IMR-90 (cell line): Measurements from ENCODE around the gene DSCAML1. TPM values are rescaled to one million over a fixed set of nuclear protein-coding genes. Genes with fewer than 3 reads are reported as not detected.

Experiments
- ATAC-seq: fragments of 200-7000 bp; cut with Tn5 transposase; 2 replicates; pipeline ENCODE4 v1.9.1; 2020; ENCODE audit warnings: low read depth, mild to moderate bottlenecking, moderate library complexity
- BruUV-seq: library from RNA; stranded (reverse); fragments of 400-500 nt; replicated peaks from 2 replicates; lab custom pipeline; 2021; lab: Mats Ljungman, UMichigan
- CTCF ChIA-PET: fragments of 300-600 bp; formaldehyde crosslinking; extraction: SDS; loops from one replicate; lab custom pipeline; 2021; ENCODE audit warnings: antibody characterized with exemption; lab: Yijun Ruan, JAX
- POLR2A ChIA-PET: fragments of 300-600 bp; sonication (Branson Sonifier 250); formaldehyde crosslinking; loops from one replicate; lab custom pipeline; 2022; ENCODE audit warnings: antibody characterized with exemption; ENCODE audit not compliant: unreplicated experiment; lab: Charles Lee
- DNase-seq: peaks from one replicate; pipeline ENCODE4 v3.0.0; 2013
- H2AFZ ChIP-seq: replicated peaks from 2 replicates; pipeline ENCODE3; 2013; ENCODE audit warnings: low read length, mild to moderate bottlenecking; ENCODE audit not compliant: poor library complexity
- H2AK5ac ChIP-seq: 2 replicates; pipeline ENCODE4 v1.6.1; 2013; ENCODE audit warnings: low read depth, low read length, inconsistent platforms
- H2AK9ac ChIP-seq: replicated peaks from 2 replicates; pipeline ENCODE3; 2013; ENCODE audit warnings: mild to moderate bottlenecking, low read depth, low read length, moderate library complexity; ENCODE audit not compliant: poor library complexity
- H2BK120ac ChIP-seq: 2 replicates; pipeline ENCODE4 v1.6.1; 2013; ENCODE audit warnings: low read depth, low read length, inconsistent platforms
- H2BK15ac ChIP-seq: 3 replicates; pipeline ENCODE4 v1.6.1; 2013; ENCODE audit warnings: low read depth, low read length, inconsistent platforms
- H2BK20ac ChIP-seq: 2 replicates; pipeline ENCODE4 v1.6.1; 2013; ENCODE audit warnings: low read depth, mild to moderate bottlenecking, inconsistent platforms, low read length, moderate library complexity
- H2BK5ac ChIP-seq: 2 replicates; pipeline ENCODE4 v1.6.1; 2013; ENCODE audit warnings: mild to moderate bottlenecking, low read depth, low read length, inconsistent platforms; ENCODE audit not compliant: poor library complexity, severe bottlenecking
- H3K14ac ChIP-seq: replicated peaks from 2 replicates; pipeline ENCODE4 v1.6.1; 2013; ENCODE audit warnings: low read depth, low read length, inconsistent platforms
- H3K18ac ChIP-seq: 2 replicates; pipeline ENCODE4 v1.6.1; 2013; ENCODE audit warnings: low read depth, low read length, control low read depth
- H3K23ac ChIP-seq: 2 replicates; pipeline ENCODE4 v1.6.1; 2013; ENCODE audit warnings: low read depth, low read length, inconsistent platforms
- H3K27ac ChIP-seq: 2 replicates; pipeline ENCODE4 v1.5.1; 2013; ENCODE audit warnings: mild to moderate bottlenecking, control low read depth, low read length; ENCODE audit not compliant: insufficient read depth
- H3K27me3 ChIP-seq: 2 replicates; pipeline ENCODE4 v1.6.1; 2013; ENCODE audit warnings: low read length; ENCODE audit not compliant: control insufficient read depth, insufficient read depth
- H3K36me3 ChIP-seq: 2 replicates; pipeline ENCODE4 v1.6.1; 2013; ENCODE audit warnings: low read length, mixed read lengths; ENCODE audit not compliant: control insufficient read depth, insufficient read depth
- H3K4ac ChIP-seq: 2 replicates; pipeline ENCODE4 v1.6.1; 2013; ENCODE audit warnings: low read depth, low read length, inconsistent platforms
- H3K4me1 ChIP-seq: 2 replicates; pipeline ENCODE4 v1.6.1; 2013; ENCODE audit warnings: low read length, mixed read lengths; ENCODE audit not compliant: control insufficient read depth, insufficient read depth
- H3K4me2 ChIP-seq: 2 replicates; pipeline ENCODE4 v1.6.1; 2013; ENCODE audit warnings: low read depth, mild to moderate bottlenecking, control low read depth, low read length, moderate library complexity
- H3K4me3 ChIP-seq: 2 replicates; pipeline ENCODE4 v1.5.1; 2013; ENCODE audit warnings: low read depth, mild to moderate bottlenecking, control low read depth, low read length, moderate library complexity; ENCODE audit not compliant: insufficient read depth
- H3K56ac ChIP-seq: 2 replicates; pipeline ENCODE4 v1.6.1; 2013; ENCODE audit warnings: low read length, inconsistent platforms; ENCODE audit not compliant: insufficient read depth; ENCODE audit errors: extremely low read depth
- H3K79me1 ChIP-seq, 2 experiments: 2 replicates each; pipeline ENCODE4 v1.6.1; 2013; ENCODE audit warnings: low read length in 2 of 2, inconsistent platforms in 1 of 2, low read depth in 1 of 2
- H3K9ac ChIP-seq: 2 replicates; pipeline ENCODE4 v1.6.1; 2013; ENCODE audit warnings: low read depth, low read length, control low read depth
- H3K9me1 ChIP-seq: 2 replicates; pipeline ENCODE4 v1.6.1; 2013; ENCODE audit warnings: low read length, inconsistent platforms; ENCODE audit not compliant: insufficient read depth
- H3K9me3 ChIP-seq: 2 replicates; pipeline ENCODE4 v1.6.1; 2013; ENCODE audit warnings: low read length; ENCODE audit not compliant: control insufficient read depth, insufficient read depth
- H4K20me1 ChIP-seq: 2 replicates; pipeline ENCODE4 v1.6.1; 2013; ENCODE audit warnings: low read length, inconsistent platforms; ENCODE audit not compliant: insufficient read depth
- H4K5ac ChIP-seq: 2 replicates; pipeline ENCODE4 v1.6.1; 2013; ENCODE audit warnings: mild to moderate bottlenecking, low read depth, low read length, control low read depth
- H4K8ac ChIP-seq, 2 experiments: 2 replicates each; pipeline ENCODE4 v1.6.1; 2013; ENCODE audit warnings: low read depth in 2 of 2, low read length in 2 of 2, control low read depth in 1 of 2, inconsistent platforms in 1 of 2
- H4K91ac ChIP-seq: 2 replicates; pipeline ENCODE4 v1.6.1; 2013; ENCODE audit warnings: low read depth, low read length, inconsistent platforms; ENCODE audit not compliant: insufficient read depth
- CEBPB ChIP-seq: IDR thresholded peaks from 2 replicates; pipeline ENCODE4 v1.6.1; 2012; ENCODE audit warnings: low read depth, low read length, improper control_type of control experiment
- CHD1 ChIP-seq: IDR thresholded peaks from 2 replicates; pipeline ENCODE4 v1.6.1; 2012; ENCODE audit warnings: low read depth, low read length, improper control_type of control experiment
- RFX5 ChIP-seq: IDR thresholded peaks from 2 replicates; pipeline ENCODE4 v1.8.0; 2012; ENCODE audit warnings: low read depth, mild to moderate bottlenecking, low read length, moderate library complexity
- WGBS, 2 experiments: methylation state at CpG; one replicate each; pipeline versions ENCODE4 v1.1.5 to v1.1.7; 2013; ENCODE audit warnings: missing lambda C conversion rate in 2 of 2; ENCODE audit not compliant: insufficient read length in 1 of 2; ENCODE audit errors: extremely low coverage in 2 of 2; 5-methylcytosine and 5-hydroxymethylcytosine counted together
- dilution Hi-C: fragments of 300-500 bp; cut with HindIII; formaldehyde crosslinking; loops from one replicate; pipeline ENCODE4 v1.14.3; 2018; ENCODE audit warnings: low sequenced_read_pairs; ENCODE audit not compliant: unreplicated experiment
- in situ Hi-C: fragments of 300-500 bp; cut with MboI; formaldehyde crosslinking; loops from 3 replicates; pipeline ENCODE4 v1.14.3; 2019; ENCODE audit warnings: low sequenced_read_pairs, inconsistent platforms, mixed read lengths
- intact Hi-C: fragments of 100-400 bp; cut with micrococcal nuclease; formaldehyde crosslinking; loops from 2 replicates; pipeline ENCODE4 v1.10.0; 2022
- polyA plus RNA-seq, 3 experiments: library from polyadenylated mRNA; depleted of rRNA; stranded (reverse); fragments of >200 nt; gene quantifications; 2 replicates each; pipeline ENCODE4 v1.2.3, GENCODE V29; 2012; ENCODE audit warnings: low replicate concordance in 1 of 3
- total RNA-seq: library from RNA; depleted of rRNA; stranded (reverse); fragments of >200 nt; gene quantifications from 2 replicates; pipeline ENCODE4 v1.2.3, GENCODE V29; 2012
- TF ChIP-seq, protein P1 (sequence below): fragments of 150-350 bp; IDR thresholded peaks from 2 replicates; pipeline ENCODE4 v1.6.1; 2016; ENCODE audit warnings: low read depth, mild to moderate bottlenecking, low read length, moderate library complexity, borderline replicate concordance

The DSCAML1 gene
- total and polyA plus RNA-seq, 2 of the 4 experiments (the other 2 are of a cell fraction) = not detected

DNA sequence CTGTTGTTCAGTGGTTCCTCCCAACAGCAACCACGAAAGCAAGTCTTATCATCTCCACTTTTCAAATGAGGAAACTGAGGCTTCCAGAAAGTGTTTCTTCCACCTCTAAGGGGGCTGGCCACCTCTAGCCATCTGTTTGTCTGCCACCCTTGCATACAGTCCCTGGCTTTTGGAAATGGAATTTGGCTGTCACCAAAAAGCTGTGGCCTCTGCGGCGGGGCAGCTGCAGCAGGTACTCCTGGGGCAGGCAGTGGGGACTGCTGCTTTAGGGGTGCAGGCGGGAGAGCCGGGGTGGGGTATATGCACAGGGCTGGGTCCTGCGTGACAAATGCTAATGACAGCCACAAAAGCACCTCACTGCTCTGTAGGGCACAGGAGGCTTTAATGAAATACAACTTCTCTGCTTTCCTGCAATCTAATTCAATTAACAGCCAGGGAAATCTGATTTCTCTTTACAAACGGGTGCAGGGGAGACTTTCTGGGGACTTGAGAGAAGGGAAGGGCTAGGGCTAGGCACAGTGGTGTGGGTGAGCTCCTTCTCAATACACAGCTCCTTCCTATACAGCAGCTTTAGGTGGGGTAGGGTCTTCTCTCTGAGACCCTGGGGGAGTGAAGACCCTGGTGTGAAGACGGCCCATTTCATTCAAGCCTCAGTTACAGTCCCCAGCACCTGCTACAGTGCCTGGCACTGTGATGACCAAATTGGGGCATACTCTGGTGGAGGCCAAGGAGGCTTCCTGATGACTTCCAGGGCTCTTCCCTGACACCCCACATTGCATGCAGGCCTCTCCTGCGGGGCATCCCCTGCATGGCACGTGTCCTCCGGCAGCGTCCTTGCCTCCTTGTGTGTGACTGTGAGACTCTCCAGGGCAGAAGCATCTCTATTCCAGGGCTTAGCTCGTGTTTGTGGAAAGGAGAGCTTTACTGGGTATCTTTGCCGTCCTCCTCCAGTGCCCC lies 307.7 kb downstream of the DSCAML1 start:
- H2AK5ac ChIP-seq = no peak overlapping the region
- H3K23ac ChIP-seq = no peak overlapping the region
- in situ Hi-C loops (no loop called here), dilution Hi-C loops (no loop called here), intact Hi-C loops (no loop called here)
- H3K27me3 ChIP-seq = peaks cover 39% of the 10 kb centered on the region
- H3K9me3 ChIP-seq = no peaks in the 10 kb centered on the region
- H2BK120ac ChIP-seq = no peak overlapping the region
- H3K36me3 ChIP-seq = no peaks in the 10 kb centered on the region
- no peaks in the 10 kb centered on the region for H3K9me1 ChIP-seq
- no peak overlapping the region for H2AFZ ChIP-seq
- H3K56ac ChIP-seq = no peak overlapping the region
- H3K79me1 ChIP-seq = no peaks in the 10 kb centered on the region
- no peak overlapping the region for H3K9ac ChIP-seq
- no peak overlapping the region for H3K14ac ChIP-seq
- POLR2A ChIA-PET = no interaction called here
- no peak overlapping the region for H3K27ac ChIP-seq
- WGBS, 2 experiments = 40% methylated on average over 1 of the region's 14 CpGs; no CpG with 5 or more reads in 1 of the 2 experiments
- no peak overlapping the region for H3K4me3 ChIP-seq
- H4K20me1 ChIP-seq = no peaks in the 10 kb centered on the region
- TF ChIP-seq, protein P1, sequence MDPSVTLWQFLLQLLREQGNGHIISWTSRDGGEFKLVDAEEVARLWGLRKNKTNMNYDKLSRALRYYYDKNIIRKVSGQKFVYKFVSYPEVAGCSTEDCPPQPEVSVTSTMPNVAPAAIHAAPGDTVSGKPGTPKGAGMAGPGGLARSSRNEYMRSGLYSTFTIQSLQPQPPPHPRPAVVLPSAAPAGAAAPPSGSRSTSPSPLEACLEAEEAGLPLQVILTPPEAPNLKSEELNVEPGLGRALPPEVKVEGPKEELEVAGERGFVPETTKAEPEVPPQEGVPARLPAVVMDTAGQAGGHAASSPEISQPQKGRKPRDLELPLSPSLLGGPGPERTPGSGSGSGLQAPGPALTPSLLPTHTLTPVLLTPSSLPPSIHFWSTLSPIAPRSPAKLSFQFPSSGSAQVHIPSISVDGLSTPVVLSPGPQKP = no peak
- TF ChIP-seq CEBPB = no peak
- TF ChIP-seq RFX5 = no peak
- no peak for TF ChIP-seq CHD1
- no peaks in the 10 kb centered on the region for H3K4me1 ChIP-seq
- no peak overlapping the region for H2BK5ac ChIP-seq
- H2BK15ac ChIP-seq = no peak overlapping the region
- no peak overlapping the region for H4K91ac ChIP-seq
- H4K8ac ChIP-seq = no peak overlapping the region
- H3K4me2 ChIP-seq = no peak overlapping the region
- no TSS peak for BruUV-seq
- no peak overlapping the region for H4K5ac ChIP-seq
- H2AK9ac ChIP-seq = no peak overlapping the region
- no peak overlapping the region for H2BK20ac ChIP-seq
- CTCF ChIA-PET = no interaction called here
- ATAC-seq = no peak
- no peak overlapping the region for H3K4ac ChIP-seq
- DNase-seq = no peak
- no peak overlapping the region for H3K18ac ChIP-seq
